IPS-18a (cell line): ENCODE results near the gene CEP126.
"Not testable (repeated sequence)": the region's sequence is repeated elsewhere in the genome, so short reads cannot be mapped to it uniquely, and the experiment has no call there.

Experiments used
- H3K27ac ChIP-seq: one replicate; pipeline ENCODE4 v1.5.1; 2013; ENCODE audit warnings: low read length
- H3K27me3 ChIP-seq: one replicate; pipeline ENCODE4 v1.6.1; 2013; ENCODE audit warnings: mild to moderate bottlenecking, low read length; ENCODE audit not compliant: control insufficient read depth, insufficient read depth
- H3K36me3 ChIP-seq: one replicate; pipeline ENCODE4 v1.6.1; 2013; ENCODE audit warnings: low read depth, low read length; ENCODE audit not compliant: control insufficient read depth
- H3K4me1 ChIP-seq: one replicate; pipeline ENCODE4 v1.6.1; 2013; ENCODE audit warnings: low read depth, low read length; ENCODE audit not compliant: control insufficient read depth
- H3K4me3 ChIP-seq: one replicate; pipeline ENCODE4 v1.5.1; 2013; ENCODE audit warnings: low read length
- H3K9ac ChIP-seq: one replicate; pipeline ENCODE4 v1.6.1; 2013; ENCODE audit warnings: mild to moderate bottlenecking, low read length, moderate library complexity
- H3K9me3 ChIP-seq: one replicate; pipeline ENCODE4 v1.6.1; 2013; ENCODE audit warnings: low read depth, low read length; ENCODE audit not compliant: control insufficient read depth

The CEP126 gene

DNA sequence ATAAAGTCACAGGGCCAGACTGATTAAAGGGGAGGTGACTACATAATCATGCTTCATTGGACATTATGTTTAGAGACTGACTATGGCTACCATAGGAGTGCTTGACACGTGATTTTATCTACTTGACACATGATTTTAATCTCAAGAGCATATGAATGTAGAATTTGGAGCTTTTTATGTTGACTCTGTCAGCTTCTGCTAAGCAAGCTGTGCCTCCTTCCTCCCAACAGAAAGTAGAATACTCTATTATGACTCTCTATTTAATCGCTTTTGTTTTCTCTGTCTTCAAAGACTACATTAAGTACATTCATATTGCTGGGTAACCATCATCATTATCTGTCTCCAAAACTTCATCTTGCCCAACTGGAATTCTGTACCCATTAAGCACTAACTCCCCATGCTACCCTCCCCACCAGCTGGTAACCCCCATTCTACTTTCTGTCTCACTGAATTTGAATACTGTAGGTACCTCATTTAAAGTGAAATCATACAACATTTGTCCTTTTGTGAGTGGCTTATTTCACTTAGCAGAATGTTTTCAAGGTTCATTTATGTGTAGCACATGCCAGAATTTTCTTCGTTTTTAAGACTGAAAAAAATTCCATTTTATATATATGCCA lies 26.2 kb downstream of the CEP126 start:
- Histone ChIP-seq H3K36me3 (no peaks in the 10 kb centered on the region), H3K27ac (no peak overlapping the region), H3K9ac (no peak overlapping the region), H3K9me3 (no peaks in the 10 kb centered on the region), H3K27me3 (no peaks in the 10 kb centered on the region), H3K4me3 (no peak overlapping the region), H3K4me1 (no peaks in the 10 kb centered on the region)

DNA sequence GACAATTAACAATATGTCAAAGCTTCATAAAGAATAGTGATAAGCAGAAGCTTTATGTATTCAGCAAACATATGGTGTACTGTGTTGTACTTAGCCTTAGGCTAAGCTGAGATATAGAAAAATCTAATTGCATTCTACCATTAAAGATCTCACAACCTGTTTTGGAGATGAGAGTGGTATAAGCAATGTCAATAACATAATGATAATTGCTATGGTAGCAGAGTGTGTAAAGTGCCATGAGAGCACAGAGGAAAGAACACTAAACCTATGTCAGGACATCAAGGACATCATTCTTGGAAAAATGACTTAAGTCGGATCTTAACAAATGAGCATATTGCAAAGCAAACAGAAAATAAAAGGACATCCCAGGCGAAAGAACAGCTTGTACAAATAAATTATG lies 30.1 kb downstream of the CEP126 start:
- H3K4me1 ChIP-seq: no peaks in the 10 kb centered on the region
- H3K9me3 ChIP-seq: no peaks in the 10 kb centered on the region
- no peaks in the 10 kb centered on the region for H3K36me3 ChIP-seq
- H3K27ac ChIP-seq: no peak overlapping the region
- no peak overlapping the region for H3K9ac ChIP-seq
- no peak overlapping the region for H3K4me3 ChIP-seq
- H3K27me3 ChIP-seq: no peaks in the 10 kb centered on the region

DNA sequence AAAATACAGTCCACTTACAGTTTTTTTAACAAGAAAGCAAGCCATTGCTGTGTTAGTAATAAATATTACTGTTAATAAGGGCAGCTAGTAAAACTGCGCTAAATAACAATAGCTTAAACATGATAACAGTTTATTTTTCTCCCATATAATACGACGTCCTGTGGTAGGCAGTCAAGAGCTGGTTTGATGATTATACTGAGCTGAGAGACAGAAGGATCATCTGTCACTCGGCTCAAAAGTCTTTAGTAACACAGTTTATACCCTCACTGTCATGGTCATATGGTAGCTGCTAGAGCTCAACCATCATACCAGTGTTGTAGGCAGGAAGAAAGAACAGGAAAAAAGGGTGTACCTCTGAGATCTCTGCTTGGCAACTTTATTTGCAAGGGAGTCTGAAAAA lies 30.6 kb downstream of the CEP126 start:
- no peak overlapping the region for H3K9ac ChIP-seq
- no peaks in the 10 kb centered on the region for H3K27me3 ChIP-seq
- H3K9me3 ChIP-seq: no peaks in the 10 kb centered on the region
- H3K36me3 ChIP-seq: no peaks in the 10 kb centered on the region
- no peak overlapping the region for H3K4me3 ChIP-seq
- H3K27ac ChIP-seq: no peak overlapping the region
- H3K4me1 ChIP-seq: no peaks in the 10 kb centered on the region

- Histone ChIP-seq H3K4me3 (no peak overlapping the region), H3K27me3 (no peaks in the 10 kb centered on the region), H3K9me3 (no peaks in the 10 kb centered on the region), H3K9ac (no peak overlapping the region), H3K36me3 (no peaks in the 10 kb centered on the region), H3K4me1 (no peaks in the 10 kb centered on the region), H3K27ac (no peak overlapping the region)
These were observed 34.9 kb downstream of the CEP126 start for GRCh38 chr11:101949680-101950220.

- Histone ChIP-seq H3K27ac (no peak overlapping the region), H3K4me1 (no peaks in the 10 kb centered on the region), H3K36me3 (no peaks in the 10 kb centered on the region), H3K4me3 (no peak overlapping the region), H3K9me3 (no peaks in the 10 kb centered on the region), H3K27me3 (no peaks in the 10 kb centered on the region), H3K9ac (no peak overlapping the region)
These were observed 40.5 kb downstream of the CEP126 start for GRCh38 chr11:101955278-101955677.

DNA sequence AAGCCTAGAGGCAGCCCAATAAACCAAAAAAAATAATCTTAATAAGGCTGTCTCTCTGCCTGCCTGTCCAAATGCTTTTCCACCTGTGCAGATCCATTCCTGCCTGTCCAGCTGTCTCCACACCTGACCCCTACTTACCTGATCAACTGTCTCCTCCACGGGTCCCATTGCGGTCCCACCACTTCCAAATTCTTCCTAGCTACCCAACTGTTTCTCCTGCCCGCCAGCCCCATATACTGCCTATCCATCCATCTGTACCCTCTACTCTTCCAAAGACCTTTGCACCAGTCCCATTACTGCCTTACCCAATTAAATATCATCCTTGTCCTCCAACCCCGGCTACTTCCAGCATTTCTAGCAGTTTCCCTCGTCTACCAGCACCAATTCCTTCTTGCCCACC lies 40.9 kb downstream of the CEP126 start:
- Histone ChIP-seq H3K4me3 (no peak overlapping the region), H3K36me3 (no peaks in the 10 kb centered on the region), H3K9me3 (no peaks in the 10 kb centered on the region), H3K27me3 (no peaks in the 10 kb centered on the region), H3K27ac (no peak overlapping the region), H3K9ac (no peak overlapping the region), H3K4me1 (no peaks in the 10 kb centered on the region)

DNA sequence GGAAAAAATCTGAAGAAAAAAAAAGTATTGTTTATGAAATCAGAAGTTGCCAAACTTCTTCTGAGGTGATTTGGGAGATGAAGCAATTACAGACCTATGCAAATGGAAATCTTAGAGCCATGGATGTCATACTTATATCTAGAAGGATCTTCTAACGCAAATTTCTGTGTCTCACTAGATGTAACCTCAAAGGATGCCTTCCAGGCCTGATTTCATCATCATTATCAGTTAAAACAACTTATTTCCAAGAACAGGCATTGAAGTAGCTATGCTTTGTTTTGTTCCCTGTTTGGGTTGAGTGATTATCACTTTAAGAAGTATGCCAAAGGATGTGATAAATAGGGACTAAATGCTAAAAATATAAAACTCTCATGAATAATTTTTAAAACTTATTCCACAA lies 45.4 kb downstream of the CEP126 start:
- no peak overlapping the region for H3K27ac ChIP-seq
- no peak overlapping the region for H3K9ac ChIP-seq
- H3K4me1 ChIP-seq: no peaks in the 10 kb centered on the region
- H3K36me3 ChIP-seq: no peaks in the 10 kb centered on the region
- no peaks in the 10 kb centered on the region for H3K9me3 ChIP-seq
- H3K4me3 ChIP-seq: no peak overlapping the region
- no peaks in the 10 kb centered on the region for H3K27me3 ChIP-seq

DNA sequence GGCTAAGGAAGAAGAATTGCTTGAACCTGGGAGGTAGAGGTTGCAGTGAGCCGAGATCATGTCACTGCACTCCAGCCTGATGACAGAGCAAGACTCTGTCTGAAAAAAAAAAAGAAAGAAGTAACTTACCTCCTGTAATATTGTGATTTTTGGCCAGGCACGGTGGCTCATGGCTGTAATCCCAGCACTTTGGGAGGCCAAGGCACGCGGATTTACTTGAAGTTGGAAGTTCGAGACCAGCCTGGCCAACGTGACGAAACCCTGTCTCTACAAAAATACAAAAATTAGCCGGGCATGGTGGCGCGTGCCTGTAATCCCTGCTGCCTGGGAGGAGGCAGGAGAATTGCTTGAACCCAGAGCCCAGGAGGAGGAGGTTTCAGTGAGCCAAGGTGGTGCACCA lies 49.4 kb downstream of the CEP126 start:
- H3K27me3 ChIP-seq, H3K4me3 ChIP-seq, H3K9ac ChIP-seq, H3K4me1 ChIP-seq, H3K9me3 ChIP-seq, H3K27ac ChIP-seq, H3K36me3 ChIP-seq: not testable (repeated sequence)

DNA sequence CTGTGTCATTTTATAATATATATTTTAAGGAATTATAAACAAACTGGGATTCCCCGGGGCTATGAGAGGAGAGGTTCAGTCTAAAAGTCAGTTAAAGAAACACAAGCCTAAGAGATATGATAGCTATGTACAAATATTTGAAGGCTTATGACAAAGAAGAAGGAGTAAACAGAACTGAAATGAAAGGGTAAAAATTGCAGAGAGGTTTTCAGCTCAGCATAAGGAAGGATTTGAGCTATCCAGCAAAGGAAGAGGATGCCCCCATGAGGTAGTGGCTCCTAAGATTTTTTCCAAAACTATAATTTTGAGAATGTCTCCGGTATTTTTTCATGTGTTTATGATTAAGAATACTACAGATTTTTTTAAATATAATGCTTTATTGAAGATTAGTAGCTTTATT lies 59.4 kb downstream of the CEP126 start:
- no peaks in the 10 kb centered on the region for H3K27me3 ChIP-seq
- no peaks in the 10 kb centered on the region for H3K36me3 ChIP-seq
- no peak overlapping the region for H3K9ac ChIP-seq
- no peaks in the 10 kb centered on the region for H3K9me3 ChIP-seq
- no peak overlapping the region for H3K27ac ChIP-seq
- no peak overlapping the region for H3K4me3 ChIP-seq
- no peaks in the 10 kb centered on the region for H3K4me1 ChIP-seq

GRCh38 chr11:101974771-101975170 lies 60.0 kb downstream of the CEP126 start:
- Histone ChIP-seq H3K36me3 (no peaks in the 10 kb centered on the region), H3K27me3 (no peaks in the 10 kb centered on the region), H3K9ac (no peak overlapping the region), H3K4me1 (no peaks in the 10 kb centered on the region), H3K9me3 (no peaks in the 10 kb centered on the region), H3K4me3 (no peak overlapping the region), H3K27ac (no peak overlapping the region)

GRCh38 chr11:101975734-101976133 lies 60.9 kb downstream of the CEP126 start:
- Histone ChIP-seq H3K4me3 (no peak overlapping the region), H3K36me3 (no peaks in the 10 kb centered on the region), H3K27me3 (no peaks in the 10 kb centered on the region), H3K9me3 (no peaks in the 10 kb centered on the region), H3K4me1 (no peaks in the 10 kb centered on the region), H3K27ac (no peak overlapping the region), H3K9ac (no peak overlapping the region)

- no peaks in the 10 kb centered on the region for H3K9me3 ChIP-seq
- no peak overlapping the region for H3K27ac ChIP-seq
- H3K36me3 ChIP-seq: no peaks in the 10 kb centered on the region
- H3K27me3 ChIP-seq: no peaks in the 10 kb centered on the region
- H3K4me1 ChIP-seq: no peaks in the 10 kb centered on the region
- no peak overlapping the region for H3K9ac ChIP-seq
- no peak overlapping the region for H3K4me3 ChIP-seq
These were observed 72.6 kb downstream of the CEP126 start for GRCh38 chr11:101987370-101987769.
